Endothelial cell of umbilical vein (primary cell): ENCODE measurements around the gene MAU2. TPM values are rescaled to one million over a fixed set of nuclear protein-coding genes. Genes with fewer than 3 reads are reported as not detected.

Experiments used
- BruUV-seq: library from RNA; stranded (reverse); fragments of 400-500 nt; replicated peaks from 2 replicates; lab custom pipeline; 2021; lab: Mats Ljungman, UMichigan
- CTCF ChIA-PET: fragments of 300-600, 350-600 bp; sonication (Branson Sonifier 250); formaldehyde crosslinking; loops from one replicate; lab custom pipeline; 2021; ENCODE audit warnings: antibody characterized with exemption, inconsistent platforms; lab: Charles Lee
- POLR2A ChIA-PET: fragments of 300-600, 350-600 bp; sonication (Branson Sonifier 250); formaldehyde crosslinking; loops from one replicate; lab custom pipeline; 2021; ENCODE audit warnings: antibody characterized with exemption, inconsistent platforms; lab: Charles Lee
- DNase-seq: peaks from one replicate; pipeline ENCODE4 v3.0.0-alpha.2; 2011; ENCODE audit warnings: low read depth, low spot score
- FAIRE-seq: peaks from 2 replicates; lab custom pipeline; 2011; peaks lifted over from hg19 to GRCh38; lab: Jason Lieb, UNC
- H2AFZ ChIP-seq: 2 replicates; pipeline ENCODE4 v1.6.0; 2012; ENCODE audit warnings: low read depth, low read length, control low read depth, inconsistent platforms
- H3K27ac ChIP-seq: 2 replicates; pipeline ENCODE4 v1.5.1; 2011; ENCODE audit warnings: low read depth, mild to moderate bottlenecking, control low read depth, low read length, moderate library complexity; ENCODE audit not compliant: insufficient read depth
- H3K27me3 ChIP-seq, 2 experiments: 2 replicates each; pipeline versions ENCODE4 v1.6.0 to v1.6.1; 2011; ENCODE audit warnings: low read length in 2 of 2, mixed read lengths in 1 of 2; ENCODE audit not compliant: control insufficient read depth in 2 of 2, insufficient read depth in 2 of 2
- H3K36me3 ChIP-seq, 2 experiments: 2 replicates in 1 of 2; 3 replicates in 1 of 2; pipeline ENCODE4 v1.5.1; 2011; ENCODE audit warnings: low read length in 2 of 2, mild to moderate bottlenecking in 1 of 2, moderate library complexity in 1 of 2; ENCODE audit not compliant: control insufficient read depth in 2 of 2, insufficient read depth in 2 of 2; ENCODE audit errors: extremely low read depth in 1 of 2
- H3K4me1 ChIP-seq: 3 replicates; pipeline ENCODE4 v1.5.1; 2011; ENCODE audit warnings: mild to moderate bottlenecking, low read length; ENCODE audit not compliant: control insufficient read depth, insufficient read depth; ENCODE audit errors: extremely low read depth
- H3K4me2 ChIP-seq: 2 replicates; pipeline ENCODE4 v1.6.1; 2011; ENCODE audit warnings: low read length, control low read depth, mixed read lengths; ENCODE audit not compliant: insufficient read depth
- H3K4me3 ChIP-seq, 3 experiments: fragments of 200-600 bp in 1 of 3; sonication (generic), shearing (Covaris generic) in 1 of 3; replicated peaks in 1 of 3; 2 replicates each; pipeline ENCODE4 v1.5.1; 2011 to 2016; ENCODE audit warnings: control low read depth in 3 of 3, low read length in 3 of 3, mild to moderate bottlenecking in 2 of 3, inconsistent platforms in 1 of 3, low read depth in 1 of 3, moderate library complexity in 1 of 3; ENCODE audit not compliant: insufficient read depth in 1 of 3
- H3K79me2 ChIP-seq: 2 replicates; pipeline ENCODE4 v1.6.0; 2012; ENCODE audit warnings: low read length, inconsistent platforms; ENCODE audit not compliant: control insufficient read depth, insufficient read depth
- H3K9ac ChIP-seq: replicated peaks from 2 replicates; pipeline ENCODE3; 2011; ENCODE audit warnings: low read length, control low read depth; ENCODE audit not compliant: insufficient read depth; ENCODE audit errors: extremely low read depth
- H3K9me1 ChIP-seq: replicated peaks from 3 replicates; pipeline ENCODE4 v1.6.0; 2011; ENCODE audit warnings: mild to moderate bottlenecking, low read length; ENCODE audit not compliant: control insufficient read depth, insufficient read depth; ENCODE audit errors: extremely low read depth
- H3K9me3 ChIP-seq: replicated peaks from 2 replicates; pipeline ENCODE4 v1.5.1; 2012; ENCODE audit warnings: low read length, inconsistent platforms; ENCODE audit not compliant: control insufficient read depth, insufficient read depth
- H4K20me1 ChIP-seq: replicated peaks from 2 replicates; pipeline ENCODE3; 2011; ENCODE audit warnings: mild to moderate bottlenecking, low read length; ENCODE audit not compliant: control insufficient read depth, insufficient read depth; ENCODE audit errors: extremely low read depth
- CTCF ChIP-seq, 2 donors: IDR thresholded peaks; 1 replicate in 1 of 2; 2 replicates in 1 of 2; pipeline ENCODE4 v1.5.1; 2011; ENCODE audit warnings: low read length in 2 of 2, mild to moderate bottlenecking in 2 of 2, moderate library complexity in 2 of 2, control low read depth in 1 of 2, inconsistent platforms in 1 of 2, low read depth in 1 of 2; ENCODE audit not compliant: insufficient read depth in 1 of 2; ENCODE audit errors: extremely low read depth in 1 of 2
- EZH2 ChIP-seq: IDR thresholded peaks from 2 replicates; pipeline ENCODE4 v1.6.1; 2012; ENCODE audit warnings: borderline replicate concordance, low read depth, mild to moderate bottlenecking, moderate library complexity, low read length, inconsistent platforms; ENCODE audit not compliant: severe bottlenecking
- FOS ChIP-seq: IDR thresholded peaks from 2 replicates; pipeline ENCODE4 v1.6.1; 2011; ENCODE audit warnings: mild to moderate bottlenecking, low read length, moderate library complexity, borderline replicate concordance; ENCODE audit not compliant: insufficient read depth
- GATA2 ChIP-seq: IDR thresholded peaks from 2 replicates; pipeline ENCODE4 v1.7.0; 2011; ENCODE audit warnings: low read depth, mild to moderate bottlenecking, moderate library complexity, mixed read lengths, low read length; ENCODE audit not compliant: insufficient read length, insufficient read depth
- JUN ChIP-seq: IDR thresholded peaks from 2 replicates; pipeline ENCODE4 v1.6.1; 2011; ENCODE audit warnings: borderline replicate concordance, low read depth; ENCODE audit not compliant: insufficient read length, insufficient read depth
- MAX ChIP-seq: IDR thresholded peaks from 2 replicates; pipeline ENCODE4 v1.6.1; 2011; ENCODE audit not compliant: insufficient read depth, insufficient read length
- MYC ChIP-seq: IDR thresholded peaks from one replicate; pipeline ENCODE4 v1.6.1; 2011; ENCODE audit warnings: mild to moderate bottlenecking, low read depth, low read length
- POLR2A ChIP-seq: IDR thresholded peaks from 2 replicates; pipeline ENCODE4 v1.6.1; 2012; ENCODE audit warnings: low read depth, mild to moderate bottlenecking, control low read depth, low read length
- POLR2AphosphoS5 ChIP-seq: IDR thresholded peaks from 2 replicates; pipeline ENCODE4 v1.6.1; 2012; ENCODE audit warnings: low read depth, mild to moderate bottlenecking, control low read depth, low read length, moderate library complexity; ENCODE audit not compliant: insufficient read depth
- dilution Hi-C: fragments of 300-500 bp; cut with MboI; formaldehyde crosslinking; loops from one replicate; pipeline ENCODE4 v1.15.0; 2019; ENCODE audit warnings: low sequenced_read_pairs; ENCODE audit not compliant: extremely low pct_ligation_motif_present
- intact Hi-C: fragments of 100-400 bp; cut with micrococcal nuclease; formaldehyde crosslinking; loops from one replicate; pipeline ENCODE4 v1.10.0; 2022
- polyA plus RNA-seq, 4 experiments: library from polyadenylated mRNA; depleted of rRNA in 3 of 4; stranded (reverse) in 3 of 4; unstranded in 1 of 4; fragments of >200 nt; gene quantifications; 2 replicates each; pipeline versions ENCODE4 v1.2.1 to v1.2.3, GENCODE V29; 2011 to 2012; ENCODE audit warnings: missing spikeins in 1 of 4
- total RNA-seq: library from RNA; stranded (reverse); gene quantifications from 2 replicates; pipeline ENCODE4 v1.2.3, GENCODE V29; 2021

Gene MAU2
- total and polyA plus RNA-seq, 2 donors (not counting 3 experiments of a cell fraction or from before 2014, with no cell fraction given) = 36.9 to 70.0 TPM

- H3K4me2 ChIP-seq = no peak overlapping the region
- H3K9me1 ChIP-seq = no peaks in the 10 kb centered on the region
- no peaks in the 10 kb centered on the region for H3K79me2 ChIP-seq
- peaks cover 2 to 34% of the 10 kb centered on the region in 2 experiments for H3K36me3 ChIP-seq
- ChIA-PET POLR2A (no interaction called here), CTCF (interaction anchor here (1.2 kb wide), 1 partner anchor 13 kb away, joined by 3 read pairs; a partner anchor contains a TSS)
- H4K20me1 ChIP-seq = no peaks in the 10 kb centered on the region
- dilution Hi-C loops (no loop called here), intact Hi-C loops (no loop called here)
- H3K9me3 ChIP-seq = no peaks in the 10 kb centered on the region
- H3K4me3 ChIP-seq = no peak overlapping the region
- H2AFZ ChIP-seq = no peak overlapping the region
- BruUV-seq = no TSS peak
- H3K27me3 ChIP-seq = peaks cover 5 to 8% of the 10 kb centered on the region in 2 experiments
- no peak overlapping the region for H3K9ac ChIP-seq
- DNase-seq = no peak
- H3K4me1 ChIP-seq = no peaks in the 10 kb centered on the region
- FAIRE-seq = no peak
- TF ChIP-seq JUN (no peak), GATA2 (no peak), EZH2 (no peak), POLR2A (no peak), MAX (no peak)
- H3K27ac ChIP-seq = no peak overlapping the region
Measured at GRCh38 chr19:19276386-19276785, 44.2 kb upstream of the MAU2 start.

GRCh38 chr19:19276851-19277250, 43.8 kb upstream of the MAU2 start:
- intact Hi-C loops = no loop called here
- peaks cover 2 to 34% of the 10 kb centered on the region in 2 experiments for H3K36me3 ChIP-seq
- dilution Hi-C loops = no loop called here
- DNase-seq (no peak), FAIRE-seq (no peak)
- no peaks in the 10 kb centered on the region for H3K9me3 ChIP-seq
- no peaks in the 10 kb centered on the region for H3K9me1 ChIP-seq
- CTCF ChIA-PET = interaction anchor here (1.2 kb wide), 1 partner anchor 14 kb away, joined by 3 read pairs; a partner anchor contains a TSS
- no peaks in the 10 kb centered on the region for H4K20me1 ChIP-seq
- no peak overlapping the region for H3K4me3 ChIP-seq
- BruUV-seq = no TSS peak
- TF ChIP-seq JUN = no peak
- no peak for TF ChIP-seq POLR2AphosphoS5
- no peak for TF ChIP-seq GATA2
- TF ChIP-seq EZH2 = no peak
- TF ChIP-seq CTCF (IDR thresholded peaks at IDR 0.05; ENCODE audit: extremely low read depth in 1 of 2, insufficient read depth in 1 of 2, low read depth in 1 of 2, low read length in 2 of 2) = no peak
- TF ChIP-seq MAX = no peak
- no peak for TF ChIP-seq POLR2A
- no peak for TF ChIP-seq MYC
- TF ChIP-seq FOS = no peak
- H3K27ac ChIP-seq = no peak overlapping the region
- H3K4me1 ChIP-seq = no peaks in the 10 kb centered on the region
- no peak overlapping the region for H3K9ac ChIP-seq
- POLR2A ChIA-PET = no interaction called here
- H3K27me3 ChIP-seq = peaks cover 4 to 6% of the 10 kb centered on the region in 2 experiments
- H3K4me2 ChIP-seq = no peak overlapping the region
- H2AFZ ChIP-seq = no peak overlapping the region
- no peaks in the 10 kb centered on the region for H3K79me2 ChIP-seq
